Measurements from ENCODE around the gene LDLRAD3. TPM values are rescaled to one million over a fixed set of nuclear protein-coding genes. Genes with fewer than 3 reads are reported as not detected.
"Not testable (repeated sequence)": the region's sequence is repeated elsewhere in the genome, so short reads cannot be mapped to it uniquely, and the experiment has no call there.

Gene LDLRAD3
- total RNA-seq, 1 donor from 2014 or later = 26.2 TPM

DNA sequence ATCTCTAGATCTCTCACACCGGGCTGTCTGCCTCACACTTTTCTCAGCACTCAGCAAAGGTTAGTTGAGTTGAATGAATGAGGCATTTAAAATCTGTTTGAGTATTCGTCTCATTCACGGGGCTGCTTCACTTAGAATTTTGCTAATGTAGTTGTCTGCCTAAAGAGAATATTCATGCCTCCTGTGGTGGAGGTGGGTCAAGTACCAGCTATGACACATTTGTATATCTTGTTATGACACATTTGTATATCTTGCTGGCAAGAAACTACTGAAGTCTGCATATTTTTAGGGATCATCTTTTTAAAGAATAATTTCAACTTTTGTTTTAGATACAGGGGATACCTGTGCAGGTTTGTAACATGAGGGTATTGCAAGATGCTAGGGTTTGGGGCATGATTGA lies 43.1 kb downstream of the LDLRAD3 start:
- DNase-seq (ENCODE audit: extremely low read depth, low read depth, low spot score) = no peak

DNA sequence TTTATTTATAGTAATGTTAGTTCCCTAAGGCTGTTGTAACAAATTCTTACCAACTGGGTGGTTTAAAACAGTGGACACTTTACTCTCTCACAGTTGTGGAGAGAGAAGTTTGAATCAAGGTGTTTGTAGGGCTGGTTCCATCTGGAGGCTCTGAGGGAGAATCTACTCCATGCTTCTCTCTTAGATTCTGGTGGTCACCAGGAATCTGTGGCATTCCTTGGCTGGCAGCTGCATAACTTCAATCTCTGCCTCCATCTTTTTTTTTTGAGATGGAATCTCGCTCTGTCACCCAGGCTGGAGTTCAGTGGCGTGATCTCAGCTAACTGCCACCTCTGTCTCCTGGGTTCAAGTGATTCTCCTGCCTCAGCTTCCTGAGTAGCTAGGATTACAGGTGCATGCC lies 46.3 kb downstream of the LDLRAD3 start:
- DNase-seq (ENCODE audit: extremely low read depth, low read depth, low spot score) = no peak

DNA sequence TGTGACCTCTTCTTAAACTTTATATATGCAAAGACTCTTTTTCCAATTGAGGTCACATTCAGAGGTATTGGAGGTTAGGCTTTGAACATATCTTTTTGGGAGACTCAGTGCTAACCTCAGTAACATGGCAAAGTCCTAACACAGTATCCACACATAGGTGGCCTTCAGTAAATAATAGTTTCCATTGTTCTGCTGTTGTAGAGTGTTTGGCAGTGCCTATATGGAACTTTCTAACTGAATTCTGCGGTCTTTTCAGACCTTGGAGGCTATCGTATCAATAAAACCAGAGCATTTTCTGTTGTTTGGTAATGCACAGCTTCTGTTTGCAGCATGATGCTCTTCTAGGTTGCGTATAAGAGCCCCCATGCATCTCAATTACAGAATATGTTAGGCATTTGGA lies 47.0 kb downstream of the LDLRAD3 start:
- DNase-seq (ENCODE audit: extremely low read depth, low read depth, low spot score) = no peak

DNA sequence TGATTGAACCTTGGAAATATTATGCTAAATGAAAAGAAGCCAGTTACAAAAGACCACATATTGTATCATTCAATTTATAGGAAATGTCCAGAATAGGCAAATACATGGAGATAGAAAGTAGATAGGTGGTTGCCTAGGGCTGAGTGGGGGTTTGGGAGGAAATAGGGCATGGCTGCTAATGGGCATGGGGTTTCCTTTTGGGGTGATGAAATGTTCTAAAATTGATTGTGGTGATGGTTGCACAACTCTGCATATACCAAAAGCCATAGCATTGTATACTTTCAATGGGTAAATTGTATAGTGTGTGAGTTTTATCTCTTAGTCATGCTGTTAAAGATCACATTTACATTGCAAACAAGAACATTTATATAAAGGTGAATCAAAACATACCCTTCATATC lies 48.7 kb downstream of the LDLRAD3 start:
- DNase-seq (ENCODE audit: extremely low read depth, low read depth, low spot score) = no peak

DNA sequence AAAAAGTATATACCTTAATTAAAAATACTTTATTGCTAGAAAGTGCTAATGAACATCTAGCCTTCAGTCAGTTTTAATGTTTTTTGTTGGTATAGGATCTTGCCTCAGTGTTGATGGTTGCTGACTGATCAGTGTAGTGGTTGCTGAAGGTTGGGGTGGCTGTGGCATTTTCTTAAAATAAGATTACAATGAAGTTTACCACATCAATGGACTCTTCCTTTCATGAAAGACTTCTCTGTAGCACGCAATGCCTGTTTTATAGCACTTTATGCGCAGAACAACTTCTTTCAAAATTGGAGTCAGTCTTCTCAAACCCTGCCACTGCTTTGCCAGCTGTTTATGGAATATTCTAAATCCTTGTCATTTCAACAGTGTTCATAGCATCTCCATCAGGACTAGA lies 50.6 kb downstream of the LDLRAD3 start:
- no peak for DNase-seq (ENCODE audit: extremely low read depth, low read depth, low spot score)

DNA sequence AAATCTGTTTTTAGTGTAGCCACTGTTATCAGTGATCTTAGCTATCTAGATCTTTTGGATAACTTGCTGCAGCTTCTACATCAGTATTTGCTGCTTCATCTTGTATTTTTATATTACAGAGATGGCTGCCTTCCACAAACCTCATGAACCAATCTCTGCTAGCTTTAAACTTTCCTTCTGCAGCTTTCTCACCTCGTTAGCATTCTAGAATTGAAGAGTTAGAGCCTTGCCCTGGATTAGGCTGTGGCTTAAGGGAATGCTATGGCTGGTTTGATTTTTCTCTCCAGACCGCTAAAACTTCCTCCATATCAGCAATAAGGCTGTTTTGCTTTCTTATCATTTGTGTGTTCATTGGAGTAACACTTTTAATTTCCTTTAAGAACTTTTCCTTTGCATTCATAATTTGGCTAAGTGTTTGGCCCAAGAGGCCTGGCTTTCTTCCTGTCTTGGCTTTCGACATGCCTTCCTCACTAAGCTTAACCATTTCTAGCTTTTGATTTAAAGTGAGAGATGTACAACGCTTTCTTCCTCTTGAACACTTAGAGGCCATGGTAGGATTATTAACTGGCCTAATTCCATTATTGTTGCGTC lies 51.9 kb downstream of the LDLRAD3 start:
- no peak for DNase-seq (ENCODE audit: extremely low read depth, low read depth, low spot score)

DNA sequence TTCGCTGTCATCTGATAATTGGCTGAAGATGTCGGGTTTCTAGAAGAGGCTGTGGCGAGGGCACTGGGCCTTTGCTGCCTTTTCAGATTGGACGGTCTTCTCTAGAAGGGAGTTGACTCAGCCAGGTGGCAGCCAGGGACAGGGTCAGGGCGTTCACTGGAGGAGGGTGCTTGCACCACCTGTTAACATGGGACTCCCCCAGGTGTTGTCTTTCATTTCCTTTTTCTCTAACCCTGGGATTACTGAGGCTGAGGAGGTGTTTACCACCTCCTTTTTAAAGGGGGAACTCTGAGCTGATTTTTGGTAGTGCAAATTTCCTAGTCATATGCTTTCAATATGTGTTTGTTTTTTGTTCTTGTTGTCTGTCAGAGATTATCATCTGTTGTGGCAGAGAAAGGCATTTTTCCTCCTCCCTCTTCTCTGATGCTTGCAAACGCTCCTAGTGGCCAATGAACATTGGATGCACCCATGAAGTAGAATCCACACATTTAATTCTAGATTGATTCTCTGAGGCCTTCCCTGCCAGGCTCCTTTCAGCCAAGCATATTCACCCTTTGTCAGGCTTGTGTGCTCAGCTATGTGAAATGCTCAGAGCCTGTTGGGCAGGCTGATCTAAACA lies 54.1 kb downstream of the LDLRAD3 start:
- DNase-seq (ENCODE audit: extremely low read depth, low read depth, low spot score) = no peak

DNA sequence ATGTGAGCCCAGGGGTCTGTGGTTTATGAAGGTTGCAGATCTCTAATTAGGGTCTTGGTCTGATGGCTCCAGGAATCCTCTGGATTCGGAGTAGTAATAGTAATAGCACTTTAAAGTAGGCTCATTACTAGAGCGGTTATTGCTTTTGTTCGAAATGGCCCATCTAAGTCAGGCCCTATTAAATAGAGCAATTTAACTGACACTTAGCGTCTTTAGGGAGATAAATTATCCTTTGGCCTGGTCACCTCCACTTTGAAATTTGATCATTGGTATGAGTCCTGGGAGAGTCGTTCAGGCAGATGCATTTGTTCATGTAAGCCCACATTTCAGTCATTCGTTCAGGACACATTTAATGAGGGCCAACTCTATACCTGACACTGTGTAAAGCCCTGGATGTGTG lies 54.8 kb downstream of the LDLRAD3 start:
- DNase-seq (ENCODE audit: extremely low read depth, low read depth, low spot score) = no peak

DNA sequence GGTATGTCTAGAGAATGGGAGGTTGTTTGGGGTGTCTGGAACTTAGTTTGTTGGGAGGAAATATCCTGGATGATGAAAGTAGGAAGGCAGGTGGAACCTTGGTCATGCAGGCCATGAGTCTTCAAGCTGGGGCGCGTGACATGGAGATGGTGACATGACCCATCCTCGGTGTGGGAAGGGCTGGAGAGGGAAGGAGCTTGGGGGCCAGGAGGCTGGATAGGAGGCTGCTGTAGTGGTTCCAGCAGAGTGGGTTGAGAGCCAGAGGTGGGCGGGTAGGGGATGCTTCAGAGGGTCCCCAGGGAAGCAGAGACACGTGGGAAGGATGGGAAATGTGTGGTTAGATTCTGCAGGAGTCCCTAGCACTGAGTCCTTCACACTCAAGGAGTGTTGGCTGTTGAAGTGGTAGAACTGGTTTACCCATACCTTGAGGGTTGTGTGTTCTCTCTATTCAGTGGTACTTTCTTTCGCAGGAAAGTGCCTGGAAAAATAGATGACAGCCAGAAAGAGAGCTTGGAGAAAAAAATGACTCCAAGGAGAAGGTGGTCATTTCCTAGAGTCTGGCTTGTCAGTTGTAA lies 56.8 kb downstream of the LDLRAD3 start:
- no peak for DNase-seq (ENCODE audit: extremely low read depth, low read depth, low spot score)

DNA sequence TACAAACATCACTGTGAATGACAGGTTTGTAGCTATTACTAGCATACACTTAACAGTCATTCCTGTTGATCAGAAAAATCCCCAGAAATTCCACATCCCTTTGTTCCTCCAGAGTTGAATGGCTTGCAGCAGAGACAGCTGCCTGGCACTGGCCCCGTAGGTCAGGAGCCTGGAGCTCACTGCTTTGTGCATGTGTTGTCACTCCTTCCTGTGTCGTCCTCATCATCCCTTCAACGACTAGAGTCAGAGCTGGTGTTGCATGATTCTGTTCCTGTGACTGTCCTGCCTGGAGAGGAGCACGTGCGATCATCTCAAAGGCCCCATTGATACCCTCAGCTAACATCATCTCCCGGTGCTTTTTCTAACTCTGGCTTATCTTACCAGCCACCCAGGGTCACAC lies 58.3 kb downstream of the LDLRAD3 start:
- no peak for DNase-seq (ENCODE audit: extremely low read depth, low read depth, low spot score)

DNA sequence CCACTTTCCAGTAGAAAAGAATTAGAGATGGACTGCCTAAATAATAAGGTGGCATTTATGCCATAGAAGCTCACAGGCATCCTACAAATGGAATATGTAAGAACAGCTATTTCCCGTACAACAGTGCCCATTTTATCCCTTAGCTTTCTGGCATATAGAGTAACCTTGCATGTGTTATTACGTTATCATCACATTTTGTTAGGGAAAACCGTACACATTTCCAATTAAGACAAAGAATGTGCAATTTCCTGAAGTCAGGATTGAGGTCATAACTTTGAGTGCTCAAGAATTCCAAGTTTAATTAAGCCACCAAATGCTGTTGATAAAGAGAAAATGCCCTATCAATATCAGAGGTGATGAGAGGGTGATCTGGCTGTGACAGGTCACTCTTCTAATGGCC lies 58.9 kb downstream of the LDLRAD3 start:
- DNase-seq (ENCODE audit: extremely low read depth, low read depth, low spot score) = no peak

DNA sequence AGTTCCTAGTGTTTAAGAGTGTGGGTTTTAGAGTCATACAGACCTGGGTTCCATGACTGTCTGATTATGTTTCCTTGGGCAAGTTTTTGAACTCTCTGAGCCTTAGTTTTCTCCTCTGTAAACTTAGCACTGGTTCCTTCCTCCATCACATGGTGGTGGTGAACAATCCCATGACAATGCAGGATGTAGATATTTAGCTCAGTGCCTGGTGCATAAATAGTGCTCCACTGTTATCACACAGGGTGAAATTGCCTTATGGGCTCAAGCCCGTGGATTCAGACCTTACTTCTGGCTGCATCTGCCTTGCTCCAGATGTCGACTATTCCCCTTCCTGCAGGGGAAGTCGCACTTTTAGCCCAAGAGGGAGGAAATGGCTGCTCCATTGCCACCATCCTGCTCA lies 62.7 kb downstream of the LDLRAD3 start:
- DNase-seq (ENCODE audit: extremely low read depth, low read depth, low spot score) = no peak

DNA sequence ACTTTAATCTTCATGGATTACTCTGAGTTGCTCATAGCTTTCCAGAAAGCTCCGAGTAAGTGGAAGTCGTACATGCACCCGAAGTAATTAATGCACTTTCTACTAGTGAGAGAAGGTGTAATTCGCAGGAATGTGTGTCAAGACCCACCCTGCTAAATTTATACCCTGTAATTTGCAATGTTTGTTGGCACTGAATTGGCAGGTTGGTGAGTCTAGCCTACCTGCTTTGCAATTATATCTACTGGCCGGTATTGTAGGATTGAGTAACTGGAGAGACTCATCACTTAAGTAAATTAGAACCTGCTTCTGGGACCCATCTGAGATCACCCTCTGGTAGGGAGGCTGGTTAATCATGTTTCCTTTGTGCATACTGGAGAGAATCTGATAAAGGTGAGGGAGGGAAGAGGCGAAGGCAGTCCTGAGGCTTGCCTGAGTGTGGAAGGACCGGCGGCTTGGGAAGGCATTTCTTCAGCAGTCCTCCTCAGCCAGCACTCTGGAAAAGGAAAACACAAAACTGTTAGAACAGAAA lies 63.3 kb downstream of the LDLRAD3 start:
- DNase-seq (ENCODE audit: extremely low read depth, low read depth, low spot score) = no peak

DNA sequence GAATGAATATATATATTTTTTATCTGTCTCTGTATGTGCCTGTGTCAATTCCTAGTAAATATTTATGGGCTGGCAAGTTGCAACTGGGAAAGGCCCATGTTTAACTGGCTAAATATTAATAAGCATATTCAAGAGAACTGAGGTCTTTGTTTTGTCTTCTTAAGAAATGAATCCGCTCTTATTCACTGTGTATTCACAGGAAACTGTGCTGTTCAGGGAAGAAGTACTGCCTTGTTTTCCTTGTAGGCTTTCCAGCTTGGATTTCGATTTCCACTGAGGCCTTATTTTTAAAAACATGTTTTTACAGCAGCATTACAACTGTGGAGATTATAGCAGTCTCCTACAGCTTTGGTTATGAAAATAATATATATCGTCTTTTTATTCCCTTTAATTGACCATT lies 64.7 kb downstream of the LDLRAD3 start:
- DNase-seq (ENCODE audit: extremely low read depth, low read depth, low spot score) = no peak

DNA sequence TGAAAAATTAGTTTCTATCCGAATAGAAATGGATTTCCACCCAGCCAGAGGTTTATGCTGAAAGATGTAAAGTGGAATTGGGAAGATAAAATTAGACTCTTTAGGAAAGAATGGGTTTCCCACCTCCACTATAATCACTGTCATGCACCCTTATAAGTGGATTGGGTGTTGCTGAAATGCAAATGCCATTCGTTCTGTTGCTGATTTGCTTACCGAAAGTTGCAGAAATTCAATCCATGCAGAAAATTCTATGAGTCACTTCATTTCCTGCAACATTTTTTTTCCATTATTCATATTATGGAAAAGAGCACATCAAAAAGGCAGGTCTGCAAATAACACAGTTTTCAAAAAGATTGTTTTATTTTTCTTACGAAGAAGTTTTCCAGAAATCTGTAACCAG lies 65.6 kb downstream of the LDLRAD3 start:
- DNase-seq (ENCODE audit: extremely low read depth, low read depth, low spot score) = no peak

DNA sequence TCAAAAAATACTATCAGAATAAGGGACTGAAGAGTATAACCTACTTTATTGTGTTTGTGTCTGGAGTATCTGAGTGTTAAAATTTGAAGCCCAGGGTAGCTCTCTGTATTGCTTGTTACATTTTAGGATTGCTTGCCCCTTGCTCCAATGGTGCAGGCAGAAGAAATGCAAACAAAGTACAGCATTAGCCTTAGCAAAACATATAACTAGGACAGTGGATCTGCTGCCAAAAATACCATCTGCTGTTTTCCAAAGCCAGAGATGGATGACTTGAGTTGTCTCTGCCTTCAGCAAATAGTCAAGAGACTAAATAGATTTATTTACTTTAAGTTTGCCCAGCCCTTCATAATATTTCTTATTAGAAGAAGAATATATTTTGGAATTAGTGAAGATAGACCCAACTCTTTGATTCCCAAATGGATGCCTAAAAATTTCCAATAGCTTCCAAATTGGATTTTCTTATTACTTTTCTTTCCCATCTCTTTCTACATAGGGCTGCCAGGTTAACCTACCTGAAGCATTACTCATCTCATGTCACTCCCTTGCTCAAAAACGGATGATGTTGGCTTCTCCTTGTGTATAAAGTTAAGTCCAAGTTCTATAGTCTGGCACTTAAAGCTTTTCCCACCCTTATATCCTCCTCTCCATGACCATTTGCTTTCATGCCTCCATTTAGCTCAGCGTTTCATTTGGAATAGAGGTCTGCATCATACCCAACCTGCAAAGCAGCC lies 66.3 kb downstream of the LDLRAD3 start:
- no peak for DNase-seq (ENCODE audit: extremely low read depth, low read depth, low spot score)

DNA sequence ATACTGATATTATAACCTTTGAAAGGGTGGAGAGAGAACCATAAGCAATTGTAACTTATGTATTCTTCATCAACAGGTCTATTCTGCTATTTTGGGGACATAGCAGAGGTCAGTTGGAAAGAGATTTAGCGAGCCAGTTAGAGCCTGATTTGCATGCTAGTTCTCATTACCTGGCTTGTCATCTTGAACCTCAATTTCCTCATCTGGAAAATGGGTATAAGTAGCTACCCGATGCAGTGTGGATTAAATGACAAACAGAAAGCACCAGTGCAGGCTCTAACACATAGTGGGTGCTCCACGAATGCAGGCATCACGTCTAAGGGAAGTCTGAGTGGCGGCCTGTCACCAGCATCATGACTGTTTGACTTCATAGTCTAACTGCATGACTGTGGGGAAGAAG lies 67.7 kb downstream of the LDLRAD3 start:
- no peak for DNase-seq (ENCODE audit: extremely low read depth, low read depth, low spot score)

DNA sequence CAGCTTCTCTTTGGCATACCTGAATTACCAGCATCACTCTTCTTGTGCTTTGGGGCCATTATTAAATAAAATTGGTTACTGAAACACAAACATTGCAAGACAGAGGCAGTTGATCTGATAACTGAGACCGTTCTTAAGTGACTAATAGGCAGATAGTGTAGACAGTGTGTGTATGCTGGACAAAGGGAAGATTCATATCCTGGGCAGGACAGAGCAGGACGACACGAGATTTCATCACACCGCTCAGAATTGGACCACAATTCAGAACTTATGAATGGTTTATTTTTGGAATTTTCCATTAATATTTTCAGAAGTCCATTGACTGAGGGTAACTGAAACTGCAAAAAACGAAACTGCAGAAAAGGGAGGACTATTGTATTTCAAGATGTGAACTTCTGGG lies 68.6 kb downstream of the LDLRAD3 start:
- no peak for DNase-seq (ENCODE audit: extremely low read depth, low read depth, low spot score)

DNA sequence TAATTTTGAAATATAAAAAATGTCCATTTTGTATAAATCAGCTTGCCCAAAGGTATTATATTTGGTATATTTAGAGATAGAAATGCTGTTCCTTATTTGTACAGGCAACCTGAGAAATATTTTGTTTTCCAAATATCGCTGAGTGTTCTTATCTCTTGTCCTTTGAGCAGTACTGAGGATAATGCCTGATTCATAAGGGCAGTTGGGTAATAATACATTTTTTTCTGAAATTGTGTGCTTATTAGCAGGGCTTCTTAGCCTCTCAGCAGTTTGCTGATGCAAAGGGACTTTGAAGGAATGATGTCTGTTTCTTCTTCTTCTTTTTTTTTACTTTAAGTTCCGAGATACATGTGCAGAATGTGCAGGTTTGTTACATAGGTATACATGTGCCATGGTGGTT lies 69.1 kb downstream of the LDLRAD3 start:
- DNase-seq (ENCODE audit: extremely low read depth, low read depth, low spot score) = no peak

DNA sequence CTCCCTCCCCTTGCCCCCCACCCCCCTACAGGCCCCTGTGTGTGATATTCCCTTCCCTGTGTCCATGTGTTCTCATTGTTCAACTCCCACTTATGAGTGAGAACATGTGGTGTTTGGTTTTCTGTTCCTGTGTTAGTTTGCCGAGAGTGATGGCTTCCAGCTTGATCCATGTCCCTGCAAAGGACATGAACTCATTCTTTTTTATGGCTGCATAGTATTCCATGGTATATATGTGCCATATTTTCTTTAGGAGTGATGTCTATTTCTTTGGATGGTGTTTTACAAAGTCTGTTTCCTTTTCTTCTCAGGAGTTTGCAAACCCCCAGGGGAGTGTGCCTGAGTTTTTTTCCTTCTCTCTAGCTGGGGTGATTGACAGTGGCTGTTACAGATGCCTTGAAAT lies 69.6 kb downstream of the LDLRAD3 start:
- DNase-seq (ENCODE audit: extremely low read depth, low read depth, low spot score) = not testable (repeated sequence)

DNA sequence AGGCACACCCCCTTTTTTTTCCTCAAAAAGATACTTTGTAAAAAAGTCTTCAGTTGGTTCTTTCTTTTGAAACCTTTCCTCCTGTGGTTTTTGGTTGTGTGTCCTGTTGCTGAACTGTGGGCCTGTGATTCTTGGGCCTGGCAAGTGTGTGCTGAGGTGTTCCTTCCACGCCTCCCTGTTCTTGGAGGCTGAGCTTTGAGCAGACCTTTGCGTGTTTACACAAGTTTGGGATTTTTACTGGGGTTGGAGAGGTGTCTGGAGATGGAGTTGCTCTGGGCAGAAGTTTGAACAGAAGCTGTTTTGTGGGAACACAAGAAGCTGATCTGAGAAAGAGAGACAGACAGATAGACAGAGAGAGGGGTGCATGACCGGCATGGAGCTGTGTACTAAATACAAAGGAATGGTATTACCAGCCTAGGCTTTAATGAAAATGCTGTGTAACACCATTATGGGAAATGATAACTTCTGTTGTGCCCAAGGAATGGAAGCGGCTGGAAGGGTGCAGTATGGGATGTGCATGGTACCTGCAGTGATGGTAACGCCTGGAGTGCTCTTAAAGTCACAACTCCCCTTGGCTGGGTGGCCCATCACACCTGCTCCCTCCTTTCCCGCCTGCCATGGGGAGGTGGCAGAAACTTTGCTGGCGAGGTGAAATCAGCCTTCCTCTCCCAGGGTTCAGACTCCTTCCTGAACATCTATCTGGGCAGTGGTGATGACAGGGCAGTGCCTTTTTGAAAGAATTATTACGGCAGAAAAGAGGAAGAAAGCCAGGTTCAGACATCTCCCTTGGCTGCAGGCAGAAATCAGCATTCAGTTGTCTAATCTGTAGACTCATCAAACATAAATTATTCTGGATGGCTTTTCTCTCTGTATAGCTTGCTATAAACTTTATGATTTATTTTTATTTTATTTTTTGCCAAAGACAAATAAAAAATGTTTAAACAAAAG lies 70.4 kb downstream of the LDLRAD3 start:
- DNase-seq (ENCODE audit: extremely low read depth, low read depth, low spot score) = no peak

Data from glomerular endothelial cell (primary cell).